Daoy (cell line): Measurements from ENCODE around the gene LRP10. TPM values are rescaled to one million over a fixed set of nuclear protein-coding genes. Genes with fewer than 3 reads are reported as not detected.
"Not testable (repeated sequence)": the region's sequence is repeated elsewhere in the genome, so short reads cannot be mapped to it uniquely, and the experiment has no call there.

Experiments
- DNase-seq: peaks from one replicate; pipeline ENCODE4 v3.0.0-alpha.2; 2015; ENCODE audit warnings: low read depth
- total RNA-seq: library from RNA; depleted of rRNA; stranded (reverse); fragments of >200 nt; shearing (Covaris generic); gene quantifications from 2 replicates; pipeline ENCODE4 v1.2.3, GENCODE V29; 2014

The LRP10 gene
- total RNA-seq, 1 experiment from 2014 or later = 21.1 TPM

DNA sequence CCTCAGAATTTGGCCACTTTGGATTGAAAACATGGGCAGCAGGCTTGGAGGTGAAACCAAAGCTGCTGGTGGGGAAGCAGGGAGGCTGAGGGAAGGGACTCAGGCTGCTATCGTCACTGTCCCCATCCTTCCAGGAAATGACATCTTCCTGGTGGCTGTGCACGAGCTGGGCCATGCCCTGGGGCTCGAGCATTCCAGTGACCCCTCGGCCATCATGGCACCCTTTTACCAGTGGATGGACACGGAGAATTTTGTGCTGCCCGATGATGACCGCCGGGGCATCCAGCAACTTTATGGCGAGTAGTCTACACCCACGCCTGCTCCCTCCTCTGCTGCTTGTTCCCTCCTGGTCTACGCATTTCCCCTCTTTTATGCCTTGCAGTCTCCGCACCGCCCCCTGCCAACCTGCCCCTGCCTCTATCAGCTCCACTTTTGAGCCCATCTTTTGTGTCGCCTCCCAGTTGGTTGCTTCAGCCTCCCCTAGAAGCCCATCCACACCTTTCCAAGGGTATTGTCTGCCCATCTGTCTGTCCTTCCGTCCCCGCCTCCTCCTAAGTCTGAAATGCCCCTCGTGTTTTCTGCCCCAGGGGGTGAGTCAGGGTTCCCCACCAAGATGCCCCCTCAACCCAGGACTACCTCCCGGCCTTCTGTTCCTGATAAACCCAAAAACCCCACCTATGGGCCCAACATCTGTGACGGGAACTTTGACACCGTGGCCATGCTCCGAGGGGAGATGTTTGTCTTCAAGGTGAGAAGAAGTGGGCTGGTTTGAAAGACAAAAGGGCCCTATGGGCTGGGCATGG is 28.2 kb upstream of the LRP10 start:
- no peak for DNase-seq

DNA sequence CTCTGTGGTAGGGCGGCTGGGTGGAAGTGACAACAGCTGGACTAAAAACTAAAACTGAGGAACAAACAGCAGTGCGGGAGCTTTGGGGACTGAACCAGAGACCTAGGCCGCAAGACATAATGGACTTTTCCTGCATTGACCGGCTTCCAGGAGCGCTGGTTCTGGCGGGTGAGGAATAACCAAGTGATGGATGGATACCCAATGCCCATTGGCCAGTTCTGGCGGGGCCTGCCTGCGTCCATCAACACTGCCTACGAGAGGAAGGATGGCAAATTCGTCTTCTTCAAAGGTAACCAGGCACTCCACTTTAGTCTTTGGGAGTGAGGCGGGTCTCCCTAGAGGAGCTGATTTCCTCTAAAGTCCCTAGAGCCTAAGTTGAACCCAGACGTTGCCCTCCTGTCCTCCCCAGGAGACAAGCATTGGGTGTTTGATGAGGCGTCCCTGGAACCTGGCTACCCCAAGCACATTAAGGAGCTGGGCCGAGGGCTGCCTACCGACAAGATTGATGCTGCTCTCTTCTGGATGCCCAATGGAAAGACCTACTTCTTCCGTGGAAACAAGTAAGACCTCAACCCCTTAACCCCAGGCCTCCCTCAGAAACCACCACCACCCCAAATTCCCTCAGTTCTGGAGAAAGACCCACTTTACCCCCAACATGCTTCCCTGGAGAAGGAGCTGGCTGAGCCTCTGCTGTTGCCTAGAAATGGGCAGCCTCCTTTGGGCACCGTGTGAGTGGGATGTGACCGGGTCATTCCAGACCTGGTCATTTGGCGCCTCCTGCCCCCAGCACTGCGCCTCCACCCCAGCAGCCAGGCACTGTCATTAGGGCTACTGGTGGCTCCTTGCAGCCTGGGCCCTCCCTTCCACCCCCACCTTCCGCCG is 27.1 kb upstream of the LRP10 start:
- no peak for DNase-seq

DNA sequence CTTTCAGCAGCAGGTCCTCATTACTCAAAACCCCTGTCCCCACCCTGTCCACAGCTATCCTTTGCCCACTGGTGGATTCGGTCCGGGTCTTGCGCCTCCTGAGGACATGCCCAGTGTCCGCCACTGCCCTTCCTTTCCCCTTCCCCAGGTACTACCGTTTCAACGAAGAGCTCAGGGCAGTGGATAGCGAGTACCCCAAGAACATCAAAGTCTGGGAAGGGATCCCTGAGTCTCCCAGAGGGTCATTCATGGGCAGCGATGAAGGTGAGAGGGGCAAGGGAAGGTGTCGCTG is 26.5 kb upstream of the LRP10 start:
- no peak for DNase-seq

DNA sequence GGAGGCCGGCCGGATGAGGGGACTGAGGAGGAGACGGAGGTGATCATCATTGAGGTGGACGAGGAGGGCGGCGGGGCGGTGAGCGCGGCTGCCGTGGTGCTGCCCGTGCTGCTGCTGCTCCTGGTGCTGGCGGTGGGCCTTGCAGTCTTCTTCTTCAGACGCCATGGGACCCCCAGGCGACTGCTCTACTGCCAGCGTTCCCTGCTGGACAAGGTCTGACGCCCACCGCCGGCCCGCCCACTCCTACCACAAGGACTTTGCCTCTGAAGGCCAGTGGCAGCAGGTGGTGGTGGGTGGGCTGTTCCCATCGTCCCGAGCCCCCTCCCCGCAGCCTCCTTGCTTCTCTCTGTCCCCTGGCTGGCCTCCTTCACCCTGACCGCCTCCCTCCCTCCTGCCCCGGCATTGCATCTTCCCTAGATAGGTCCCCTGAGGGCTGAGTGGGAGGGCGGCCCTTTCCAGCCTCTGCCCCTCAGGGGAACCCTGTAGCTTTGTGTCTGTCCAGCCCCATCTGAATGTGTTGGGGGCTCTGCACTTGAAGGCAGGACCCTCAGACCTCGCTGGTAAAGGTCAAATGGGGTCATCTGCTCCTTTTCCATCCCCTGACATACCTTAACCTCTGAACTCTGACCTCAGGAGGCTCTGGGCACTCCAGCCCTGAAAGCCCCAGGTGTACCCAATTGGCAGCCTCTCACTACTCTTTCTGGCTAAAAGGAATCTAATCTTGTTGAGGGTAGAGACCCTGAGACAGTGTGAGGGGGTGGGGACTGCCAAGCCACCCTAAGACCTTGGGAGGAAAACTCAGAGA is 25.5 kb upstream of the LRP10 start:
- DNase-seq = no peak

DNA sequence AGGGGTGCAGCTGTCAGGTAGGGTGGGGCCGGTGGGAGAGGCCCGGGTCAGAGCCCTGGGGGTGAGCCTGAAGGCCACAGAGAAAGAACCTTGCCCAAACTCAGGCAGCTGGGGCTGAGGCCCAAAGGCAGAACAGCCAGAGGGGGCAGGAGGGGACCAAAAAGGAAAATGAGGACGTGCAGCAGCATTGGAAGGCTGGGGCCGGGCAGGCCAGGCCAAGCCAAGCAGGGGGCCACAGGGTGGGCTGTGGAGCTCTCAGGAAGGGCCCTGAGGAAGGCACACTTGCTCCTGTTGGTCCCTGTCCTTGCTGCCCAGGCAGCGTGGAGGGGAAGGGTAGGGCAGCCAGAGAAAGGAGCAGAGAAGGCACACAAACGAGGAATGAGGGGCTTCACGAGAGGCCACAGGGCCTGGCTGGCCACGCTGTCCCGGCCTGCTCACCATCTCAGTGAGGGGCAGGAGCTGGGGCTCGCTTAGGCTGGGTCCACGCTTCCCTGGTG is 24.7 kb upstream of the LRP10 start:
- DNase-seq = no peak

DNA sequence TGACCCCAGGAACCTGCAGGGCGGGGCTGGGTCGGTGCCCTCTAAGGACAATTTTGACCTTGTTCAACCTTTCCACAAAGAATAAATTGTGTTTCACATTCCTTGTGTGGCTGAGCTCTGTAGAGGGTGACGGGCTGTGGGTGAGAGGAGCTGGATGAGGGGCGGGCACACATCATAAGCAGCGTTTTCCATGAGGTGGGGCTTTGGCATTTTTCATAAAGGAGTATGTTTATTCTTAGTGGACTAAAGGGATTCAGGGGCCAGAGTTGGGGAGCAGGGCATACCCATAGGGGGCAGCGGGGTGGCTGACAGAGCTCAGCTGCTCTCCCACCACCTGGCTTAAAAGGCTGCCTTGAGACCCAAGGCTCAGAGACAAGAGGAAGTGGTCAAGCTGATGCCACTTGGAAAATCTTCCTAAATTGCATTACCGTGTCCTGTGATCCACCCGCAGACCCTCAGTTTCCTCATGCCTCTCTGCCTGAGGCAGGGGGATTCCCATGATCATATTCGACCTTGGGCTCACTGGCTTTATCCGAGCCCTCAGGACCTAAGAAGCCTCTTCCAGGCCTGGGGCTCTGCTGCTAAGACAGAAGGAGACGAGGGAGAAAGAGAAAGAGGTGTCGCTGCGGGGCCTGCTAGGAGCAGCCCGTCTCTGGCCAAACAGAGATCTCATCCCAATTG is 23.7 kb upstream of the LRP10 start:
- DNase-seq = peak; percentile 61

DNA sequence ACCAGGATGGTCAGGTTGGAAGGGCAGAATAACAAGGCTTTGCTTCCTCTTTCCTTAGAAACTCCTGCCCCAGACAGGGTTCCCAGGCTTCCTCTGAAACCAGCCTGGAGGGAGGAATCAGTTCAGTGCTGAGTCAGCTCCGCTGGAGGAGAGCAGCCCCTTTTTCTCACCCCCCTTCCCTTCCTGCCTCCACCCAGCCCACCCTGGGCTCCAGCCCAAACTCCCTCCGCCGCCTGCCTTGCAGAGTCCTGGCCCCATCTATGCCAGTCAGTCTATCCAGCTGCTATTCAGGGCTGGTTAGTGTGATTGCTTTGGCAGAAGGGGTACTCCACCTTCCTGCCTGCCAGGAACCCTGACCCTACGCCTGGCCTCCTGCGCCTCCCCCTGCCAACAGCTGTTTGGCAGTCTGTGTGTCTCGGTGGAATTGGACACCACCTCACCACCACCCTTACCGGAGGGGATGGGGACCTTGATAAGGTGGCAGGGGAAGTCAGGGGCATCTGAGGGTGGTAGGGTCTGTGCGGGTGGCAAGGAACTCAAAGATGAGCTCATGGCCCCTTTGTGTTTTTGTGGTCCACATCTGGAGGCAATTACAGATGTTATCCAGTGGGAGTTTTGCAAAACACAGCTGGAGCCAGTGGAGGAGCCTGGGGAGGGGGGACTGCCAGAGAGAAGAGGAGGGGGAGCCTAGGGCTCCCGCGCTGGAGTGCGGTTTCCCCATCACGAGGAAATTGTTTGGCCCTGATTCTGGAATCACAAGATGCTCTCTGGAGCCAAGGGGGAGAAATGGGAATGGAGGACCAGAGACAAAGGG is 23.0 kb upstream of the LRP10 start:
- DNase-seq = peak; percentile 92

DNA sequence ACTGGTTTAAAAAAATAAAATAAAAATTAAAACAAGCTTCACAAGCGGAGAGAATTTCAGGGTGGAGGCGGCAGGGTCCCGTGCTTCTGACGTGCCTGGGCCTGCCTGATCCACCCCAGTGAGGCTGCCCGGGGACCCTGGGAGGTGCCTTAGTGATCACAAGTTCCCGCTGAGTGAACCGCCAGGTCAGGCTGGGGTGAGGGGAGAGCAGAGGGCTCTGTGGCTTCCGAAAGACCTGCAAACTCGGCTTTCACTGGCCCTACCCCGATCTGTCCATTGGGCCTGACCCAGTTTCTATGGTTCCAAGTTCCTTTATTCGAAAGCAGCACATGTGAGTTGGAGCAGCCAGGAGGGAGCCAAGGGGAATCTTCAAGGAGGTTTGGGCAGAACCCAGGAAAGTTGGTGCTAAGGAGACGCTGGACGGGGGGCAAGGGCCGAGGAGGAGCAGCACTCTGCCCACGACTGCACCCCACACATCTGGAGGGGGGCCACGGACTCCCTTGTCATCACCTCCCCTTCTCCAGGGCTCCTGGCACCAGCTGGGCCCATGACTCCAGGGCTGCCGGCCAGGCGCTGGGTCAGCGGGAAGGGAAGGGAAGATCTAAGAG is 22.2 kb upstream of the LRP10 start:
- DNase-seq = peak; percentile 65

DNA sequence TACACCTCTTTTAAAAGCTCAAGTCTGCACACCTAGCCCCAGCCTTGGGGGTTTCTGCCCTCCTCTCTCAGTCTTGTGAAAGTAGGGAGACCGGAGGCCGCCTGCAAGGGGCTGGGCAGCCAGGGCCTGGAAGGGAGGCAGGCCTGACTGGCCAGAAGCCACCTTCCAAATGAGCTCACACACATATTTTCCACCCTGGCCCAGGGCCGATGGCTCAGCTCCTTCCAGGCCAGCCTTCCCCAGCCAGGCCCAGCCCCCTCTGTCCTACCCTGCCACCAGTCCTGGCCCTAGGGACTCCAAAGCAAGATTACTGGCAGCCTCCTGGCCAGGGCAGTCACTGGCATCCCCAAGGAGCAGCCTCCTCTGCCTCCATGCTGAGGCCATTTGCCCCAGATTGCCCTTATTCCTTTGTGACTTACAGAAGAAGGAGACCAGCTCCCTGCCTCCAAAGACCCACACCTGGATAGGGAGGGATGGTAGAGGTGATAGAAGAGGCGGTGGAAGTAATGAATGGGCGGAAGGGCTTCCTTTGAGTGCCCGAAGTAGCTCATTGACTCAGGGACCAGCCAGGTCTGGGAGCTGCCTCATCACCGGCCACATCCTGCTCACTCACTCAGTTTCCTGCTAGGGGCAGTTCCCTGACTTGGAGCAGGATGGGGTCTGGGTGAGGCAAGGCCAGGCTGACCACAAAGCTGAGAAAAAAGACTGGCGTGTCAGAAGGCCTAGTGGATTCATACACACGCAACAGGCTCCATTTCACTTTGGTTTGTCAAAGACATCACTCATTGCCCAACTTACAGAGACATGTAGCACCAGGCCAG is 20.4 kb upstream of the LRP10 start:
- peak; percentile 97 for DNase-seq

DNA sequence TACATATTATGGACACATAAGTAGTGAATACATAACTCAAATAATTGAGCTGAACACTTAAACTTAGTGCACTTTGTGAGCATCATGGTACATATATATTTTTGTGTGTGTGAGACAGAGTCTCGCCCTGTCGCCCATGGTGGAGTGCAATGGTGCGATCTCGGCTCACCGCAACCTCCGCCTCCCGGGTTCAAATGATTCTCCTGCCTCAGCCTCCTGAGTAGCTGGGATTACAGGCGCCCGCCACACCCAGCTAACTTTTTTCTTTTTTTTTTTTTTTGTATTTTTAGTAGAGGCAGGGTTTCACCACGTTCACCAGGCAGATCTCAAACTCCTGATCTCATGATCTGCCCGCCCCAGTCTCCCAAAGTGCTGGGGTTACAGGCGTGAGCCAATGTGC is 19.4 kb upstream of the LRP10 start:
- DNase-seq = not testable (repeated sequence)

DNA sequence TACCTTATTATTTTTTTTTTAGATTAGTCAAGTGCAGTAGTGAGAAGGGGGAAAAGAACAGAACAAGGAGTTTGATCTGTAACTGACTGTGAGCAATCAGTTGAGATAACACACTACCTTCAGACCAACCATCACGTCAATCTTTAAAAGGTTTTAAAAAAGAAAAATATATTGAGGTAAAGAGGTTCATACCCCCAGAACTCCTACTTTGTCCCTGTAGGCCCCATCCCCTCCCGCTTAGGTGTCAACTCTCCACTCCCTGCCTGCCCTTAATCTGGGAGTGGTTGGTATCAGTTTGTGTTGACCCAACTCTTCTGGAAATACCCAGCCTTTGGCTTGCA is 19.0 kb upstream of the LRP10 start:
- no peak for DNase-seq

DNA sequence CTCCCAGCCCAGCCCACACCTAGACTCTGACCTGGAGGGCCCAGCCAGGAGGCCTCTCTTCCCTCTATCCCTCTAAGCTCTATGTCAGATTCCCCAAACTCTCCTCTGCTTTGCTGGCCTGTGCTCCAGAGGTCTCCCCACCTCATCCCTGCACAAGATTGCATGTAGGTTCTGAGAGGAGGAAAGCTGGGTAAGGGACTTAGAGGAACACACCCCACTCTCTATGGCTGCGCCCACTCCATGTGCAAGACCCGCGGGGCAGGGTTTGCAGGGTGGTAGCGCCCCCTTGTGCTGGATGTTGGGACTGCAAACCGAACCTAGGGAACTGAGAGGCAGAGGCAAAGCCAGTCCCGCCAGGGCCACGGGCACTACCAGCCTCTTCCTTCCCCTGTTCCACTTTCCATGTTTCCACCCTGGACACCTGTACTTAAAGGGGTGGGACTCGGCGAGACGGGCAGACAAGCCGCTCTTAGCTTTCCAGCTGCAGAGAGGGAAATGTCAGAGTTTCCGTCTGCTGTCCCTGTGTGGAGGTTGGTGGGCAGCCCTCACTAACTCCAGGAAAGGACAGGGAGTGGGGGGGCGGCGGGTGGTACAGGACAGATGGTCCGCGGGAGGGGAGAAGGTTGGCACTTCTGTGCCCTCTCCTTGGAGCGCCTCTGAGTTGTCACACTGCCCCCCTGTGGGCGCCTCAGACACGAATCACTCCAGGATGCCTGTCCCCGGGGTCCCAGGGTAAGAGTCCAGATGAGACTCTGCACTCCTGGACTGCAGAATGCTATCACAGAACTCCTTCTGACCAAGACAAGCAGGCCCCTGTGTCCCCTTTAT is 18.4 kb upstream of the LRP10 start:
- DNase-seq = peak; percentile 90

DNA sequence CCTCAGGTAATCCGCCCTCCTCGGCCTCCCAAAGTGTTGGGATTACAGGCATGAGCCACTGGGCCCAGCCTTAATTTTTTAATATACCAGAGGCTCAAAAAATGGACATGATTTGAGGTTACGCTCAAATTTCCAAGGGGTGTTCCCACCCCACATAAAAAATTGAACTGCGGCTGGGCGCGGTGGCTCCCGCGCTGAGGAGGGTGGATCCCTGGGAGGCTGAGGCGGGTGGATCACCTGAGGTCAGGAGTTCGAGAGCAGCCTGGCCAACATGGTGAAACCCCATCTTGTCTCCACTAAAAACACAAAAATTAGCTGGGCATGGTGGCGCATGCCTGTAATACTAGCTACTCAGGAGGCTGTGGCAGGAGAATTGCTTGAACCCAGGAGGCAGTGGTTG is 17.2 kb upstream of the LRP10 start:
- DNase-seq = not testable (repeated sequence)

DNA sequence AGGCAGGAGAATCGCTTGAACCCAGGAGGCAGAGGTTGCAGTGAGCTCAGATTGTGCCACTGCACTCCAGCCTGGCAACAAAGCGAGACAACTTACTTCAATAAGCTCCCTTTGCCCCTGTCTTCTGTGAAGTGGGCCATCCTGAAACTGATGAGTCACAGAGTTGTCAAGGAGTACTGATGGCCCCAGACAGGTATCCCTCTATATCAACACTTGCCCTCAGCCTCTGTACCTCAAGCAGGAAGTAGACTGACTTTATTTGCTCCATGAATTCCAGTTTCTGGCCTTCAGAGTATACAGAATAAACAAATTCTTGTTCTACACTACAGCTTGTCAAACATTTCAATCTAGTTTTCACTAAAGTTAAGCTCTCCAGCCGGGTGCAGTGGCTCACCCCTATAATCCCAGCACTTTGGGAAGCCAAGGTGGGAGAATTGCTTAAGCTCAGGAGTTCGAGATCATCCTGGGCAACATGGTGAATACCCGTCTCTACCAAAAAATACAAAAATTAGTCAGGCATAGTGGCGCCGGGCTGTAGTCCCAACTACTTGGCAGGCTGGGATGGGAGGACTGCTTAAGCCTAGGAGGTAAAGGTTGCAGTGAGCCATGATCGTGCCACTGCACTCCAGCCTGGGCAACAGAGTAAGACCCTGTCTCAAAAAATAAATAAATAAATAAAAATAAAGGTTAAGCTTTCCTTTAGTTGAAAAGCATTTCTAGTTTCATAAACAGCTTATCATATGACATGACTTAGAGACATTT is 16.4 kb upstream of the LRP10 start:
- no peak for DNase-seq

DNA sequence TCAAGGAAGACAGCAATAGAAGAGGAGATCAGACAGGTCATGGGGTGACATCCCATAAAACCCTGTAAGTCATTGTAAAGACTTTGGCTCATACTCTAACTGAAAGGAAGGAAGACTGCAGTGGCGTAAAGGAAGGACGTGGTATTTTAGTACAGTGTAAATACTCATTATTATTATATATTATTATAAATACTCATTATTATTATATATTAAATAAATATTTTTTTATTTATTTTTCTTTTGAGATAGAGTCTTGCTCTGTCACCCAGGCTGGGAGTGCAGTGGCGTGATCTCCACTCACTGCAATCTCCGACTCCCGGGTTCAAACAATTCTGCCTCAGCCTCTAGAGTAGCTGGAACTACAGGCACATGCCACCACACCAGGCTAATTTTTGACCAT is 15.1 kb upstream of the LRP10 start:
- no peak for DNase-seq

DNA sequence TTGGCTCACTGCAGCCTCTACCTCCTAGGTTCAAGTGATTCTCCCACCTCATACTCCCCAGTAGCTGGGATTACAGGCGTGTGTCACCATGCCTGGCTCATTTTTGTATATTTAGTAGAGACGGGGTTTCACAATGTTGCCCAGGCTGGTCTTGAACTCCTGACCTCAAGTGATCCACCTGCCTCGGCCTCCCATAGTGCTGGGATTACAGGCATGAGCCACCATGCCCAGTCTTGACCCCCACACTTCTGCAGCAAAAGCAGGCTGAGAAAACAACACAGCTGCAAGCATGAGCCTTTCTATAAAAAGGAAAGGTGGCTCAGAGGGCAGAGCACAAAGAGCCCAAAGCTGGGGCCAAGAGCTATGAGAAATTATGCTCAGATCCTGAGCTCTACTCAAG is 11.2 kb upstream of the LRP10 start:
- DNase-seq = not testable (repeated sequence)

DNA sequence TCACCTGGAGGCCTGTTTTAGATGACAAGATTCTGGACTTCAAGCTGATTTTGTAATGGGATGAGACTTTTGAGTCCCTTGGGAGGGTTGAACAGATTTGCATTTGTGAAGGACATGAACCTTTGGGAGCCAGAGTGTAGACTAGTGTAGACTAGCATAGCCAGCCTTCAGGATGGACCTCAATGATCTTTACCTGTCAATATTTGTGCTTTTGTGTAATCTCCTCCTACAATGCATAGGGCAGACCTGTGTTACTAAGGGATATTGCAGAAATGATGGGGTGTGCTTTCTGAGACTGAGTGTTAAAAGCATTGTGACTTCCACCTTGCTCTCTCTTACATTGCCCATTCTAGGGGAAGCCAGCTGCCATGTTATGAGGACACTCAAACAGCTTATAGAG is 9.9 kb upstream of the LRP10 start:
- DNase-seq = no peak

DNA sequence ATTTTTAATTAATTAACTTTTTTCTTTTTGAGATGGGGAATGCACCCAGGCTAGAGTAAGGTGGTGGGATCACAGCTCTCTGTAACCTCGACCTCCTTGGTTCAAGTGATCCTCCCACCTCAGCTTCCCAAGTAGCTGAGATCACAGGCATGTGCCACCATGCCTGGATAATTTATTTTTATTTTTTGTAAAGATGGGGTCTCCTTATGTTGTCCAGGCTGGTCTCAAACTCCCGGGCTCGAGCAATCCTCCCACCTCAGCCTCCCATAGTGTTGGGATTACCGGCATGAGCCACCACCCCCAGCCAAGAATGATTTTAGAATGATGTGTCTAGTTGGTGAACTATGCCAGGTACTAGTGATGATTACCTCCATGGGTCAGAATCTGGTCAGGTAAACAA is 6.6 kb upstream of the LRP10 start:
- DNase-seq = no peak
